Common myeloid progenitor, CD34-positive (primary cell): ENCODE results near the gene CYFIP2.

Experiments used
- CTCF ChIA-PET: fragments of 350-600 bp; sonication (Branson Sonifier 250); formaldehyde crosslinking; loops from one replicate; lab custom pipeline; 2021; ENCODE audit warnings: antibody characterized with exemption; lab: Charles Lee
- POLR2A ChIA-PET: fragments of 350-600 bp; sonication (Branson Sonifier 250); formaldehyde crosslinking; loops from one replicate; lab custom pipeline; 2021; ENCODE audit warnings: antibody characterized with exemption; lab: Charles Lee
- DNase-seq, 3 donors: peaks; one replicate each; pipeline versions ENCODE4 v3.0.0 to v3.0.0-alpha.2; 2013
- H3K27ac ChIP-seq, 2 experiments: 1 replicate in 1 of 2; 2 replicates in 1 of 2; pipeline ENCODE4 v1.7.0; 2013; ENCODE audit warnings: inconsistent platforms in 2 of 2, low read length in 2 of 2, mild to moderate bottlenecking in 2 of 2, low read depth in 1 of 2, moderate library complexity in 1 of 2; ENCODE audit not compliant: severe bottlenecking in 2 of 2, insufficient read depth in 1 of 2, poor library complexity in 1 of 2
- H3K27me3 ChIP-seq, 5 experiments: replicated peaks in 2 of 5; 1 replicate in 3 of 5; 2 replicates in 2 of 5; pipeline versions ENCODE4 v1.6.1 to v1.7.0; 2013; ENCODE audit warnings: low read length in 4 of 5, mild to moderate bottlenecking in 2 of 5, moderate library complexity in 2 of 5, inconsistent platforms in 1 of 5; ENCODE audit not compliant: insufficient read depth in 5 of 5, control insufficient read depth in 4 of 5
- H3K36me3 ChIP-seq, 4 experiments: 1 replicate in 2 of 4; 2 replicates in 2 of 4; pipeline versions ENCODE4 v1.6.1 to v1.7.0; 2013; ENCODE audit warnings: low read length in 3 of 4, control low read depth in 1 of 4, mild to moderate bottlenecking in 1 of 4; ENCODE audit not compliant: control insufficient read depth in 4 of 4, insufficient read depth in 4 of 4
- H3K4me1 ChIP-seq, 4 experiments: 1 replicate in 3 of 4; 2 replicates in 1 of 4; pipeline versions ENCODE4 v1.6.1 to v1.7.1; 2013; ENCODE audit warnings: low read length in 3 of 4, mild to moderate bottlenecking in 3 of 4, control low read depth in 1 of 4, inconsistent platforms in 1 of 4, moderate library complexity in 1 of 4; ENCODE audit not compliant: control insufficient read depth in 4 of 4, insufficient read depth in 4 of 4; ENCODE audit errors: control extremely low read depth in 1 of 4
- H3K4me3 ChIP-seq, 7 experiments: 1 replicate in 4 of 7; 2 replicates in 3 of 7; pipeline versions ENCODE4 v1.5.1 to v1.7.0; 2013; ENCODE audit warnings: mild to moderate bottlenecking in 7 of 7, low read length in 6 of 7, moderate library complexity in 6 of 7, inconsistent platforms in 2 of 7, low read depth in 2 of 7, control low read depth in 1 of 7; ENCODE audit not compliant: insufficient read depth in 4 of 7, control insufficient read depth in 1 of 7; ENCODE audit errors: extremely low read depth in 1 of 7
- H3K9me3 ChIP-seq, 5 experiments: 1 replicate in 4 of 5; 2 replicates in 1 of 5; pipeline versions ENCODE4 v1.6.1 to v1.7.1; 2013; ENCODE audit warnings: low read length in 4 of 5, mild to moderate bottlenecking in 2 of 5, inconsistent platforms in 1 of 5, low read depth in 1 of 5, moderate library complexity in 1 of 5; ENCODE audit not compliant: control insufficient read depth in 4 of 5, insufficient read depth in 2 of 5; ENCODE audit errors: control extremely low read depth in 1 of 5
- WGBS: methylation state at CpG from one replicate; pipeline ENCODE4 v1.1.5; 2013; ENCODE audit not compliant: insufficient coverage; 5-methylcytosine and 5-hydroxymethylcytosine counted together

CYFIP2 gene

GRCh38 chr5:157342822-157343402 is 77.0 kb downstream of the CYFIP2 start:
- Histone ChIP-seq H3K36me3 (peaks cover 35 to 90% (median 70%) of the 10 kb centered on the region in 4 experiments), H3K9me3 (no peaks in the 10 kb centered on the region), H3K4me3 (no peak overlapping the region), H3K27me3 (no peaks in the 10 kb centered on the region), H3K4me1 (no peaks in the 10 kb centered on the region), H3K27ac (no peak overlapping the region)
- ChIA-PET POLR2A (no interaction called here), CTCF (interaction anchor here (0.6 to 9.4 kb wide), 15 partner anchors 10 to 400 kb away, joined by 3 to 68 read pairs (median 6); partner anchors contain the start of gene LSM11)
- WGBS, result 91% methylated on average over 13 of the region's 16 CpGs
- DNase-seq, result peak in 2 of 3 donors; percentile 20 to 23

- Histone ChIP-seq H3K36me3 (peaks cover 30 to 81% (median 65%) of the 10 kb centered on the region in 4 experiments), H3K27ac (no peak overlapping the region), H3K4me1 (no peaks in the 10 kb centered on the region), H3K9me3 (no peaks in the 10 kb centered on the region), H3K4me3 (no peak overlapping the region), H3K27me3 (no peaks in the 10 kb centered on the region)
- 96% methylated on average over 11 of the region's 14 CpGs for WGBS
- POLR2A ChIA-PET, result no interaction called here
- CTCF ChIA-PET, result interaction anchor here (1.1 to 9.4 kb wide), 11 partner anchors 9 to 375 kb away, joined by 3 to 68 read pairs (median 16); no protein-coding TSS in a partner anchor
- DNase-seq, result no peak
These were observed 78.2 kb downstream of the CYFIP2 start for GRCh38 chr5:157343842-157344790.

GRCh38 chr5:157345067-157345466 is 79.1 kb downstream of the CYFIP2 start:
- Histone ChIP-seq H3K27ac (no peak overlapping the region), H3K4me3 (no peak overlapping the region), H3K9me3 (no peaks in the 10 kb centered on the region), H3K4me1 (no peaks in the 10 kb centered on the region), H3K27me3 (no peaks in the 10 kb centered on the region), H3K36me3 (peaks cover 22 to 75% (median 57%) of the 10 kb centered on the region in 4 experiments)
- CTCF ChIA-PET, result interaction anchor here (1.1 to 9.4 kb wide), 6 partner anchors 9 to 195 kb away, joined by 3 to 68 read pairs (median 42); no protein-coding TSS in a partner anchor
- 94% methylated on average over 7 of the region's 7 CpGs for WGBS
- POLR2A ChIA-PET, result no interaction called here
- DNase-seq, result no peak

- Histone ChIP-seq H3K9me3 (no peaks in the 10 kb centered on the region), H3K4me1 (no peaks in the 10 kb centered on the region), H3K27me3 (no peaks in the 10 kb centered on the region), H3K4me3 (no peak overlapping the region), H3K36me3 (peaks cover 21 to 74% (median 53%) of the 10 kb centered on the region in 4 experiments), H3K27ac (no peak overlapping the region)
- POLR2A ChIA-PET, result no interaction called here
- 100% methylated on average over 2 of the region's 6 CpGs for WGBS
- CTCF ChIA-PET, result interaction anchor here (1.1 to 9.4 kb wide), 6 partner anchors 8 to 196 kb away, joined by 3 to 68 read pairs (median 42); no protein-coding TSS in a partner anchor
- no peak for DNase-seq
These were observed 79.6 kb downstream of the CYFIP2 start for GRCh38 chr5:157345485-157345884.

GRCh38 chr5:157347301-157348048 is 81.6 kb downstream of the CYFIP2 start:
- H3K27ac ChIP-seq, result no peak overlapping the region
- H3K4me1 ChIP-seq, result no peaks in the 10 kb centered on the region
- CTCF ChIA-PET, result interaction anchor here (0.9 to 9.4 kb wide), 4 partner anchors 6 to 130 kb away, joined by 3 to 68 read pairs (median 58); no protein-coding TSS in a partner anchor
- H3K36me3 ChIP-seq, result peaks cover 18 to 73% (median 50%) of the 10 kb centered on the region in 4 experiments
- H3K9me3 ChIP-seq, result no peaks in the 10 kb centered on the region
- no peak overlapping the region for H3K4me3 ChIP-seq
- no peak for DNase-seq
- POLR2A ChIA-PET, result interaction anchor here (0.6 kb wide), 1 partner anchor 15 kb away, joined by 3 read pairs; no protein-coding TSS in a partner anchor
- 97% methylated on average over 11 of the region's 15 CpGs for WGBS
- no peaks in the 10 kb centered on the region for H3K27me3 ChIP-seq

GRCh38 chr5:157348049-157348400 is 82.1 kb downstream of the CYFIP2 start:
- Histone ChIP-seq H3K27me3 (no peaks in the 10 kb centered on the region), H3K36me3 (peaks cover 14 to 73% (median 52%) of the 10 kb centered on the region in 4 experiments), H3K9me3 (no peaks in the 10 kb centered on the region), H3K4me1 (no peaks in the 10 kb centered on the region), H3K4me3 (no peak overlapping the region), H3K27ac (no peak overlapping the region)
- DNase-seq, result no peak
- ChIA-PET POLR2A (interaction anchor here (0.6 kb wide), 1 partner anchor 15 kb away, joined by 3 read pairs; no protein-coding TSS in a partner anchor), CTCF (interaction anchor here (7.6 kb wide), 1 partner anchor 13 kb away, joined by 54 read pairs; no protein-coding TSS in a partner anchor)
- WGBS, result 80% methylated on average over 1 of the region's 2 CpGs
